ENCODE results near the gene PPIA. TPM values are rescaled to one million over a fixed set of nuclear protein-coding genes. Genes with fewer than 3 reads are reported as not detected.
"Not testable (repeated sequence)": the region's sequence is repeated elsewhere in the genome, so short reads cannot be mapped to it uniquely, and the experiment has no call there.

Gene PPIA
- total and polyA plus RNA-seq, 9 donors: 644 to 2,091 (median 796) TPM

- H3K4me1 ChIP-seq (ENCODE audit: insufficient read depth): peaks cover 9% of the 10 kb centered on the region
- no peaks in the 10 kb centered on the region for H3K9me3 ChIP-seq
- no peak for DNase-seq
- H3K27me3 ChIP-seq: no peaks in the 10 kb centered on the region
- H3K4me3 ChIP-seq: no peak overlapping the region
- H3K36me3 ChIP-seq: no peaks in the 10 kb centered on the region
- H3K27ac ChIP-seq: no peak overlapping the region
- TF ChIP-seq CTCF (IDR thresholded peaks at IDR 0.05) (no peak), POLR2A (IDR thresholded peaks at IDR 0.05) (no peak), EP300 (IDR thresholded peaks at IDR 0.05) (no peak)
- intact Hi-C loops (cut with DNase I): loop anchor here in 3 of 4 donors (5.0 to 10.0 kb wide), 4 partner anchors 48 to 351 kb away; partner anchors contain the start of genes NUDCD3 (in 1 of the 3), PPIA (in 1 of the 3), TMED4 (in 1 of the 3) and ZMIZ2 (in 1 of the 3)
Measured at GRCh38 chr7:44845451-44845850, 49.0 kb downstream of the PPIA start.

GRCh38 chr7:44846390-44846789 is 49.9 kb downstream of the PPIA start:
- intact Hi-C loops (cut with DNase I): loop anchor here in 3 of 4 donors (2.0 to 10.0 kb wide), 5 partner anchors 49 to 352 kb away; partner anchors contain the start of genes PPIA (in 2 of the 3), NUDCD3 (in 1 of the 3), TMED4 (in 1 of the 3) and ZMIZ2 (in 1 of the 3)
- H3K36me3 ChIP-seq; H3K4me1 ChIP-seq (ENCODE audit: insufficient read depth); H3K27me3 ChIP-seq; DNase-seq; H3K9me3 ChIP-seq: not testable (repeated sequence)
- WGBS, 3 donors: 26 to 59% (median 34%) methylated on average over 11 of the region's 11 CpGs
- peak overlapping the region; percentile 77 for H3K4me3 ChIP-seq
- peak overlapping the region in 1 of 2 donors; percentile 99 for H3K27ac ChIP-seq

GRCh38 chr7:44846816-44847508 is 50.5 kb downstream of the PPIA start:
- no peaks in the 10 kb centered on the region for H3K9me3 ChIP-seq
- no peak for TF ChIP-seq EP300 (IDR thresholded peaks at IDR 0.05)
- no peak for TF ChIP-seq POLR2A (IDR thresholded peaks at IDR 0.05)
- no peak for TF ChIP-seq CTCF (IDR thresholded peaks at IDR 0.05)
- H3K36me3 ChIP-seq: no peaks in the 10 kb centered on the region
- no peak for DNase-seq
- intact Hi-C loops (cut with DNase I): loop anchor here in 3 of 4 donors (1.0 to 10.0 kb wide), 6 partner anchors 50 to 352 kb away; partner anchors contain the start of genes PPIA (in 2 of the 3), NUDCD3 (in 1 of the 3), OGDH (in 1 of the 3) and TMED4 (in 1 of the 3)
- peak overlapping the region; percentile 77 for H3K4me3 ChIP-seq
- peaks cover 9% of the 10 kb centered on the region for H3K4me1 ChIP-seq (ENCODE audit: insufficient read depth)
- 0% methylated on average over 12 of the region's 12 CpGs for WGBS, 3 donors
- peak overlapping the region; percentile 92 to 99 for H3K27ac ChIP-seq
- no peaks in the 10 kb centered on the region for H3K27me3 ChIP-seq

GRCh38 chr7:44847509-44847919 is 51.0 kb downstream of the PPIA start:
- peak overlapping the region; percentile 77 for H3K4me3 ChIP-seq
- DNase-seq: peak; percentile 86 to 93 (median 90)
- H3K4me1 ChIP-seq (ENCODE audit: insufficient read depth): peaks cover 9% of the 10 kb centered on the region
- H3K9me3 ChIP-seq: no peaks in the 10 kb centered on the region
- 0 to 2% (median 2%) methylated on average over 21 to 36 of the region's 36 CpGs for WGBS, 3 donors
- TF ChIP-seq EP300 (IDR thresholded peaks at IDR 0.05): no peak
- no peak for TF ChIP-seq POLR2A (IDR thresholded peaks at IDR 0.05)
- peak; percentile 86 to 96 (median 94) for TF ChIP-seq CTCF (IDR thresholded peaks at IDR 0.05)
- peak overlapping the region; percentile 92 to 99 for H3K27ac ChIP-seq
- H3K36me3 ChIP-seq: no peaks in the 10 kb centered on the region
- intact Hi-C loops (cut with DNase I): loop anchor here in 3 of 4 donors (1.0 to 10.0 kb wide), 6 partner anchors 50 to 353 kb away; partner anchors contain the start of genes PPIA (in 2 of the 3), NUDCD3 (in 1 of the 3), OGDH (in 1 of the 3) and TMED4 (in 1 of the 3)
- no peaks in the 10 kb centered on the region for H3K27me3 ChIP-seq
